ENCODE measurements around the gene SSX2. TPM values are rescaled to one million over a fixed set of nuclear protein-coding genes. Genes with fewer than 3 reads are reported as not detected.
"Not testable (repeated sequence)": the region's sequence is repeated elsewhere in the genome, so short reads cannot be mapped to it uniquely, and the experiment has no call there.

The SSX2 gene, protein sequence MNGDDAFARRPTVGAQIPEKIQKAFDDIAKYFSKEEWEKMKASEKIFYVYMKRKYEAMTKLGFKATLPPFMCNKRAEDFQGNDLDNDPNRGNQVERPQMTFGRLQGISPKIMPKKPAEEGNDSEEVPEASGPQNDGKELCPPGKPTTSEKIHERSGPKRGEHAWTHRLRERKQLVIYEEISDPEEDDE
- not detected in 2 replicates for total RNA-seq

DNA sequence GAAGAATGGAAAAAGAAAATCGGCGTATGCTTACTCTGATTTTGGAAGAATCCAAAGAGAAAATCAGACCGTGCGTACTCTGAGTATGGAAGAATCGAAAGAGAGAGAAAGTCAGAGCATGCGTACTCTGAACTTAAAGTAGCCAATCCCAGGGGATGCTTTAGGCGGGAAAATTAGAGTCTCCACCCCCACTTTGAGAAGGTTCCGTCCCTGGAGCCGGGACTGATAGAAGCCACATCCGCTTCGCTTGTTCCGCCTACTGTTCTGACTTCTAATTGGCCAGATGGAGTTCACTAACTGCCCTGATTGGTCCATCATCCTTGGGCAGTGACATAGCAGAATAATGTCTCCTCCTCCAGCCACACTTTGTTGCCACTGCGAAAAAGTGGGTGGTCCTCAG lies at the start of gene SSX2:
Gene SSX2 (minus strand): TSS at position 101 of the 400 bp plus-strand sequence. CDS start 1,429 bp downstream, outside the sequence.
- intact Hi-C loops (cut with micrococcal nuclease): not testable (repeated sequence)

DNA sequence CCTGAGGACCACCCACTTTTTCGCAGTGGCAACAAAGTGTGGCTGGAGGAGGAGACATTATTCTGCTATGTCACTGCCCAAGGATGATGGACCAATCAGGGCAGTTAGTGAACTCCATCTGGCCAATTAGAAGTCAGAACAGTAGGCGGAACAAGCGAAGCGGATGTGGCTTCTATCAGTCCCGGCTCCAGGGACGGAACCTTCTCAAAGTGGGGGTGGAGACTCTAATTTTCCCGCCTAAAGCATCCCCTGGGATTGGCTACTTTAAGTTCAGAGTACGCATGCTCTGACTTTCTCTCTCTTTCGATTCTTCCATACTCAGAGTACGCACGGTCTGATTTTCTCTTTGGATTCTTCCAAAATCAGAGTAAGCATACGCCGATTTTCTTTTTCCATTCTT lies 44.0 kb upstream of the SSX2 start, which contains the start of gene SSX2B:
Gene SSX2B (plus strand): TSS at position 301 of the 400 bp plus-strand sequence. CDS start 1,429 bp downstream, outside the sequence.
- intact Hi-C loops (cut with micrococcal nuclease): not testable (repeated sequence)

DNA sequence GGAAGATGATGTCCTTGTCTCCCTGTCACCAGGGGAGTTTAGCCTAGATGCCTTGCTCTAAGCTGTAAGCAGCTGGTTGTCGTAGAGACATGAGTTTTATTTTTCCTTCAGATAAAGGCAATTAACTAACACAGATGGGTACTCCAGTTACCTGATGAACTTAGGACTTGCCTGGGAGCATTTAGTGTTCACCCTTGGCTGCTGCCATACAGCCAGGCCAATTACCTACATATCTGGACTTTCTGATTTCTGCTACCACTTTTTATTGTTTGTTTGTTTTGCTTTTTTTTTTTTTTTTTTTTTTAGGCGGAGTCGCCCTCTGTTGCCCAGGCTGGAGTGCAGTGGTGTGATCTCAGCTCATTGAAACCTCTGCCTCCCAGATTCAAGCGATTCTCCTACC lies 14.9 kb downstream of the SSX2 start:
- intact Hi-C loops (cut with micrococcal nuclease): not testable (repeated sequence)

DNA sequence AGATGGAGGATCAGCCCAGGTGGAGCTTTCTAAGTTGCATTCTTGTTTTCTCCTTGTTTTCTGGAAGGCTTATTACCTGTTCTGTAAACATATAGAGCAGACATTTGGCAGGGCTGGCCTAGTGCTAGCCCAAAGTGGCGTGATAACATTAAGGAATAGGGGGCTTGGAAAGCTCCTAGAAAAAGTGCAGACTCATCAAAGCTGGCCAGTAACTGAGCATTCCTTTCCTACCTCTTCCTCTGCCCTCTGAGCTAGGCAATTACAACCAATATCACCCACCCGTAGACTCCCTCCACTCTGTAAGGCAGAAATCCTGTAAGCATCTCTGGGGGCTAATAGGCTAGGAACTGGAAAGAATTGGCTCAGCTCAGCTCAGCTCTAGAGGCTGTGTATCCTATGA lies 44.8 kb downstream of the SSX2 start:
- intact Hi-C loops (cut with micrococcal nuclease): not testable (repeated sequence)

DNA sequence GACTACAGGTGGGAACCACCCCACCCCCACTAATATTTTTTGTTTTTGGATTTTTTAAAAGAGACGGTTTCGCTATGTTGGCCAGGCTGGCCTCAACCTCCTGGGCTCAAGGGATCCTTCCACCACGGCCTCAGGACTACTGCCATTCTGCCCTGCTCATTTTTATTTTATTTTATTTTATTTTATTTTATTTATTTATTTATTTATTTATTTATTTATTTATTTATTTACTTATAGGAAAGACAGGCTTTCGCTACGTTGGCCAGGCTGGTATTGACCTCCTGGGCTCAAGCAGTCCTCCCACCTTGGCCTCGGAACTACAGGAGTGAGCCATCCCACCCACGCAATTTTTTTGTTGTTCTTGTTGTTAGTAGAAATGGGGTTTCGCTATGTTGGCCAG lies 51.5 kb downstream of the SSX2 start:
- intact Hi-C loops (cut with micrococcal nuclease): not testable (repeated sequence)

DNA sequence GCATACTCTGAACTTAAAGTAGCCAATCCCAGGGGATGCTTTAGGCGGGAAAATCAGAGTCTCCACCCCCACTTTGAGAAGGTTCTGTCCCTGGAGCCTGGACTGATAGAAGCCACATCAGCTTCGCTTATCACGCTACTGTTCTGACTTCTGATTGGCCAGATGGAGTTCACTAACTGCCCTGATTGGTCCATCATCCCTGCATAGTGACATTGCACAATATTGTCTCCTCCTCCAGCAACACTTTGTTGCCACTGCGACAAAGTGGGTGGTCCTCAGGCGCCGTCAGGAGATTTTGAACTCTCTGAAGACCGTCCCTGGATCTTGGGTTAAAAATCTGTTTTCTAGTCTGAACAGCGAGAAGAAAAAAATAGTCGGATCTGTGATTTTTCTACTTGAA lies 52.2 kb downstream of the SSX2 start, which contains the start of gene SSX7:
Gene SSX7 (minus strand): TSS at position 101 of the 400 bp plus-strand sequence. CDS start 1,428 bp downstream, outside the sequence.
- intact Hi-C loops (cut with micrococcal nuclease): not testable (repeated sequence)

DNA sequence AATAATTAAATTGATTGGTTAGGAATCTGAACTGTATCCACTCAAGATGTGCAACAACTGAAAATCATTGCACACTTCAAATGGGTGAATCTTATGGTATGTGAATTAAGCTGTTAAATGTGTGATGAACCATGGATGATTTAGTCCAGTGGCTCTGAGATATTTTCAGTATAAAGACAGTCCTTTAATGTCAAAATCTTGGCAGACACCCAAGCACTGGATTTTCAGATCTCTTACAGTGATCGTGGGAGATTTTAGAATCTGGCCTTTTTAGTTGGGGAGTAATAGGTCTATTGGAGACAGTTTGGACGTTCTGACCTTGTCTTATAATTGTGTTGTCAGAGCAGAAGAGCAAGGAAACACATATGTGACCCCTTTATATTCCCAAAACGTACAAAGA lies 56.3 kb downstream of the SSX2 start:
- intact Hi-C loops (cut with micrococcal nuclease): not testable (repeated sequence)

DNA sequence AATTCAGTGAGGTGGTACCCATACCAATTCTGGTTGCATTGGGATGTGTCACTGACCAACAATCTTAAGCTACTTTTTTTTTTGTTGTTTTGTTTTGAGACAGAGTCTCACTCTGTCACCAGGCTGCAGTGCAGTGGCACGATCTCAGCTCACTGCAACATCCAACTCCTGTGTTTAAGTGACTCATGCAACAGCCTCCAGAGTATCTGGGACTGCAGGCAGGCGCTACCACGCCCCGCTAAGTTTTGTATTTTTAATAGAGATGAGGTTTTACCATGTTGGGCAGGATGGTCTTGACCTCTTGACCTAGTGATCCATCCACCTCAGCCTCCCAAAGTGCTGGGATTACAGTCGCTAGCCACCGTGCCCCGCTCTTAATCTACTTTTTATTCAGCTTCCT lies 58.0 kb downstream of the SSX2 start:
- intact Hi-C loops (cut with micrococcal nuclease): not testable (repeated sequence)

Other genes with a start within 250 kb of the SSX2 start
- gene XAGE1A, start 211.4 kb downstream of the SSX2 start, total RNA-seq: not detected in 2 replicates
- gene XAGE1B, start 190.1 kb downstream of the SSX2 start, total RNA-seq: not detected in 2 replicates
- gene SSX7, start 52.3 kb downstream of the SSX2 start, total RNA-seq: not detected in 2 replicates
- gene SSX2B, start 44.1 kb upstream of the SSX2 start, total RNA-seq: not detected in 2 replicates
- gene SPANXN5, start 90.2 kb upstream of the SSX2 start, total RNA-seq: not detected in 2 replicates
- gene XAGE5, start 104.1 kb upstream of the SSX2 start, total RNA-seq: not detected in 2 replicates
- gene XAGE3, start 160.9 kb upstream of the SSX2 start, total RNA-seq: not detected in 2 replicates
- gene FAM156B, start 190.2 kb upstream of the SSX2 start, total RNA-seq: 14.4 and 17.2 TPM in 2 replicates